Hematopoietic multipotent progenitor cell (in vitro differentiated cells): ENCODE measurements around the gene OTC. TPM values are rescaled to one million over a fixed set of nuclear protein-coding genes. Genes with fewer than 3 reads are reported as not detected.
A peak's percentile ranks its signal among the peaks of the same experiment; 100 is the strongest.

Source experiments
- DNase-seq, 3 donors: peaks; one replicate each; pipeline ENCODE4 v3.0.0-alpha.2; 2011 to 2015; ENCODE audit warnings: low read depth in 2 of 3, low spot score in 2 of 3
- total RNA-seq: library from RNA; depleted of rRNA; stranded (reverse); fragments of >200 nt; gene quantifications from one replicate; pipeline ENCODE4 v1.2.3, GENCODE V29; 2012

OTC gene
- total RNA-seq, 1 donor, result not detected

- no peak for DNase-seq
Measured at GRCh38 chrX:38356401-38356800, 4.0 kb downstream of the OTC start.

GRCh38 chrX:38357747-38358673 lies 5.6 kb downstream of the OTC start:
- no peak for DNase-seq

- no peak for DNase-seq
Measured at GRCh38 chrX:38363046-38363445, 10.6 kb downstream of the OTC start.

GRCh38 chrX:38365954-38366353 lies 13.6 kb downstream of the OTC start:
- no peak for DNase-seq

- no peak for DNase-seq
Measured at GRCh38 chrX:38368774-38369173, 16.4 kb downstream of the OTC start.

GRCh38 chrX:38371641-38372040 lies 19.2 kb downstream of the OTC start:
- DNase-seq, result no peak

- DNase-seq, result no peak
Measured at GRCh38 chrX:38374431-38374830, 22.0 kb downstream of the OTC start.

GRCh38 chrX:38375891-38376290 lies 23.5 kb downstream of the OTC start:
- peak in 2 of 3 donors; percentile 5 to 14 for DNase-seq

GRCh38 chrX:38376747-38377146 lies 24.3 kb downstream of the OTC start:
- DNase-seq, result no peak

- DNase-seq, result no peak
Measured at GRCh38 chrX:38379088-38379487, 26.7 kb downstream of the OTC start.

- no peak for DNase-seq
Measured at GRCh38 chrX:38382663-38383062, 30.3 kb downstream of the OTC start.

- no peak for DNase-seq
Measured at GRCh38 chrX:38400389-38400910, 48.0 kb downstream of the OTC start.

GRCh38 chrX:38402118-38402517 lies 49.7 kb downstream of the OTC start:
- no peak for DNase-seq

GRCh38 chrX:38403834-38404233 lies 51.4 kb downstream of the OTC start:
- DNase-seq, result no peak

GRCh38 chrX:38407126-38407525 lies 54.7 kb downstream of the OTC start:
- DNase-seq, result no peak

GRCh38 chrX:38409289-38409688 lies 56.9 kb downstream of the OTC start:
- DNase-seq, result no peak

- peak in 2 of 3 donors; percentile 14 to 36 for DNase-seq
Measured at GRCh38 chrX:38426785-38427184, 74.4 kb downstream of the OTC start.

- no peak for DNase-seq
Measured at GRCh38 chrX:38431525-38431924, 79.1 kb downstream of the OTC start.

- no peak for DNase-seq
Measured at GRCh38 chrX:38435130-38435529, 82.7 kb downstream of the OTC start.

- no peak for DNase-seq
Measured at GRCh38 chrX:38437093-38437492, 84.7 kb downstream of the OTC start.

GRCh38 chrX:38438321-38438720 lies 85.9 kb downstream of the OTC start:
- DNase-seq, result no peak

GRCh38 chrX:38452603-38453002 lies 100.2 kb downstream of the OTC start:
- DNase-seq, result no peak
